MCF 10A (cell line): ENCODE data around the gene SLC8A2. TPM values are rescaled to one million over a fixed set of nuclear protein-coding genes. Genes with fewer than 3 reads are reported as not detected.

Source experiments
- BruUV-seq: library from RNA; stranded (reverse); fragments of 400-500 nt; replicated peaks from 2 replicates; lab custom pipeline; 2021; lab: Mats Ljungman, UMichigan
- CTCF ChIA-PET: fragments of 300-600 bp; sonication (Branson Sonifier 250); formaldehyde crosslinking; extraction: SDS; loops from one replicate; lab custom pipeline; 2021; ENCODE audit warnings: antibody characterized with exemption, inconsistent platforms; lab: Yijun Ruan, JAX
- POLR2A ChIA-PET: fragments of 300-600, 350-650 bp; sonication (Branson Sonifier 250); formaldehyde crosslinking; extraction: SDS; loops from one replicate; lab custom pipeline; 2020; ENCODE audit warnings: antibody characterized with exemption, inconsistent platforms; lab: Yijun Ruan, JAX
- DNase-seq: peaks from one replicate; pipeline ENCODE4 v3.0.0-alpha.2; 2018; ENCODE audit not compliant: unreplicated experiment
- H3K27ac Mint-ChIP-seq: one replicate; pipeline ENCODE4 v1.8.0; 2022; ENCODE audit warnings: mild to moderate bottlenecking, low read depth, mixed read lengths; ENCODE audit not compliant: unreplicated experiment
- H3K27me3 Mint-ChIP-seq: one replicate; pipeline ENCODE4 v1.8.0; 2022; ENCODE audit warnings: mixed read lengths; ENCODE audit not compliant: insufficient read depth, unreplicated experiment
- H3K36me3 Mint-ChIP-seq: one replicate; pipeline ENCODE4 v1.8.0; 2022; ENCODE audit warnings: mild to moderate bottlenecking, moderate library complexity, mixed read lengths; ENCODE audit not compliant: insufficient read depth, unreplicated experiment
- H3K4me1 Mint-ChIP-seq: one replicate; pipeline ENCODE4 v1.8.0; 2022; ENCODE audit warnings: mixed read lengths; ENCODE audit not compliant: insufficient read depth, unreplicated experiment
- H3K4me3 Mint-ChIP-seq: one replicate; pipeline ENCODE4 v1.8.0; 2022; ENCODE audit warnings: mild to moderate bottlenecking, moderate library complexity, mixed read lengths; ENCODE audit not compliant: unreplicated experiment
- H3K9me3 Mint-ChIP-seq: one replicate; pipeline ENCODE4 v1.8.0; 2022; ENCODE audit warnings: mixed read lengths; ENCODE audit not compliant: unreplicated experiment
- intact Hi-C: fragments of 100-400 bp; cut with micrococcal nuclease; formaldehyde crosslinking; loops from 2 replicates; pipeline ENCODE4 v1.14.1; 2022
- total RNA-seq: library from RNA; stranded (reverse); gene quantifications from 2 replicates; pipeline ENCODE4 v1.2.3, GENCODE V29; 2022
- TF ChIP-seq, protein P1 (sequence below): fragments of 200-600 bp; IDR thresholded peaks from one replicate; pipeline ENCODE4 v1.8.0; 2022; ENCODE audit warnings: antibody characterized with exemption, mild to moderate bottlenecking; ENCODE audit not compliant: unreplicated experiment

SLC8A2 gene
- total RNA-seq, 1 experiment from 2014 or later: not detected

DNA sequence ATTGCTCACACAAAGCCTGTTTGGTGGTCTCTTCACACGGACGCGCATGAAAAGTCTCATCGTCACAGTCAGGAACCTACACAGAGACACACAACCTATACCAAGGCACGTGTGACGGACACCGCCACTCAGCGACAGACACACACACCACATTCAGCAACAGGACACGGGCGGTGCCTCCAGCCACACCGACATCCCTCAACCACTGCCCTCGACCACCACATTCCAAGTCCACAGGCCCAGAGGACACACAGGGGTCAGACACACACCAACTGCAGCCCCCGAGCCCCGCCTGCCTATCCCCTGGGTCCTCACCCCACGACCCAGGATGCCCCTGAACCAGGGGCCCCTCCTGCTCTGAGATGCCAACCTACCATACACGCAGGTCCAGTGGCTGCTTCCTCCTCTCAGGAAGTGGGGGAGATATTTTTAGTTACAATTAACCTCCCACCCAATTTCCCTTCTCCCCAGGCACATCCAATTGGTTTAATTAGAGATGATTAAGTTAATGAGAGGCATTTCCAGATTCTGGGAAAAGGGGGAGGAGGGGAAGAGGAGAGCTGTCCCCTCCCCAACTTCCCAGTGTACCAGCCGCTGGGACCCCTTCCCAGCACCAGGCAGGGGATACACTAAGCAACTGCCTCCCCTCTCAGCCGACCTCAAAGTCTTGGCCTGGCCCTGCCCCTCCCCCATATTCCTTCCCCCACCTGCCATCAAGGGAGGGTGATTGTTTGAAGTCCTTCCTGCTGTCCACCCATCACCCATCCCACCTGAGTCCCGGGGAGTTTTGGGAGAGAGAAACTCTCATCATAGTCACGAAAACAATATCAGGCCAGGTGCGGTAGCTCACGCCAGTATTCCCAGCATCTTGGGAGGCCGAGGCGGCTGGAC lies 72.7 kb downstream of the SLC8A2 start:
- no peak overlapping the region for H3K27ac Mint-ChIP-seq
- no TSS peak for BruUV-seq
- H3K27me3 Mint-ChIP-seq: peaks cover 19% of the 10 kb centered on the region
- peaks cover 5% of the 10 kb centered on the region for H3K4me1 Mint-ChIP-seq
- ChIA-PET POLR2A (interaction anchor here (1.2 kb wide), 1 partner anchor 14 kb away, joined by 3 read pairs; no protein-coding TSS in a partner anchor), CTCF (interaction anchor here (1.6 kb wide), 1 partner anchor 8 kb away, joined by 13 read pairs; no protein-coding TSS in a partner anchor)
- no peaks in the 10 kb centered on the region for H3K9me3 Mint-ChIP-seq
- TF ChIP-seq, protein P1, sequence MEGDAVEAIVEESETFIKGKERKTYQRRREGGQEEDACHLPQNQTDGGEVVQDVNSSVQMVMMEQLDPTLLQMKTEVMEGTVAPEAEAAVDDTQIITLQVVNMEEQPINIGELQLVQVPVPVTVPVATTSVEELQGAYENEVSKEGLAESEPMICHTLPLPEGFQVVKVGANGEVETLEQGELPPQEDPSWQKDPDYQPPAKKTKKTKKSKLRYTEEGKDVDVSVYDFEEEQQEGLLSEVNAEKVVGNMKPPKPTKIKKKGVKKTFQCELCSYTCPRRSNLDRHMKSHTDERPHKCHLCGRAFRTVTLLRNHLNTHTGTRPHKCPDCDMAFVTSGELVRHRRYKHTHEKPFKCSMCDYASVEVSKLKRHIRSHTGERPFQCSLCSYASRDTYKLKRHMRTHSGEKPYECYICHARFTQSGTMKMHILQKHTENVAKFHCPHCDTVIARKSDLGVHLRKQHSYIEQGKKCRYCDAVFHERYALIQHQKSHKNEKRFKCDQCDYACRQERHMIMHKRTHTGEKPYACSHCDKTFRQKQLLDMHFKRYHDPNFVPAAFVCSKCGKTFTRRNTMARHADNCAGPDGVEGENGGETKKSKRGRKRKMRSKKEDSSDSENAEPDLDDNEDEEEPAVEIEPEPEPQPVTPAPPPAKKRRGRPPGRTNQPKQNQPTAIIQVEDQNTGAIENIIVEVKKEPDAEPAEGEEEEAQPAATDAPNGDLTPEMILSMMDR: no peak
- intact Hi-C loops: no loop called here
- DNase-seq: no peak
- no peaks in the 10 kb centered on the region for H3K36me3 Mint-ChIP-seq
- H3K4me3 Mint-ChIP-seq: no peak overlapping the region

DNA sequence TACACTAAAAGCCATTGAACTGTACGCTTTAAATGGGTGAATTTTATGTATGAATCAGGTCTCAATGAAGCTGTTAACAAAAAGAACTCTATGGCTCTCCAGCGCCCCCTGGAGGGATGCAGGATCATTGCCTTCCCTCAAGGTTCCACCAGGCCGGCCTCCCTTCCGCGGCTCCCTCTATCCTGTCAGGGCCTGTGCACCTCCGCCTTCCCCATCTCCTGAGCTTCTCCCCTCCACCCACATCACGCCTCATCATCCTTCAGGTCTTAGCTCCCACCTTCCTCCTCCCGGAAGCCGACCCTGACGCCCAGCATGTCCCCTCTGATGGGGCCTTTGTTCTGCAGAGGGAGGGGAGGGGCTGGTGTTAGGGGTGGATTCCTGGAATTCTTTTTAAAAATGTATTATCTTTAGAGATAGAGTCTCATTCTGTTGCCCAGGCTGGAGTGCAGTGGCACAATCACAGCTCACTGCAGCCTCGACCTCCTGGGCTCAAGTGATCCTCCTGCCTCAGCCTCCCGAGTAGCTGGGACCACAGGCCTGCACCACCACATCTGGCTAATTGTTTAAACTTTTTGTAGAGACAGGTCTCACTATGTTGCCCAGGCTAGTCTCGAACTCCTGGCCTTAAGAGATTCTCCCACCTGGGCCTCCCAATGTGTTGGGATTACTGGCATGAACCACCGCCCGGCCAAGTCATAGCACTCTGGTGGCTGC lies 80.0 kb downstream of the SLC8A2 start:
- no TSS peak for BruUV-seq
- H3K4me3 Mint-ChIP-seq: no peak overlapping the region
- peaks cover 9% of the 10 kb centered on the region for H3K4me1 Mint-ChIP-seq
- H3K9me3 Mint-ChIP-seq: no peaks in the 10 kb centered on the region
- peak; percentile 82 for DNase-seq
- CTCF ChIA-PET: interaction anchor here (0.5 to 2.8 kb wide), 36 partner anchors 8 to 1229 kb away, joined by 3 to 36 read pairs (median 4); partner anchors contain the start of gene DHX34
- POLR2A ChIA-PET: interaction anchor here (0.8 to 1.5 kb wide), 7 partner anchors 9 to 108 kb away, joined by 3 to 6 read pairs (median 5); partner anchors contain the start of gene DHX34
- H3K27me3 Mint-ChIP-seq: peaks cover 17% of the 10 kb centered on the region
- H3K27ac Mint-ChIP-seq: no peak overlapping the region
- H3K36me3 Mint-ChIP-seq: no peaks in the 10 kb centered on the region
- TF ChIP-seq, protein P1: peak; percentile 90
- intact Hi-C loops: loop anchor here (1.0 to 2.0 kb wide), 2 partner anchors 95 to 107 kb away; no protein-coding TSS in a partner anchor

DNA sequence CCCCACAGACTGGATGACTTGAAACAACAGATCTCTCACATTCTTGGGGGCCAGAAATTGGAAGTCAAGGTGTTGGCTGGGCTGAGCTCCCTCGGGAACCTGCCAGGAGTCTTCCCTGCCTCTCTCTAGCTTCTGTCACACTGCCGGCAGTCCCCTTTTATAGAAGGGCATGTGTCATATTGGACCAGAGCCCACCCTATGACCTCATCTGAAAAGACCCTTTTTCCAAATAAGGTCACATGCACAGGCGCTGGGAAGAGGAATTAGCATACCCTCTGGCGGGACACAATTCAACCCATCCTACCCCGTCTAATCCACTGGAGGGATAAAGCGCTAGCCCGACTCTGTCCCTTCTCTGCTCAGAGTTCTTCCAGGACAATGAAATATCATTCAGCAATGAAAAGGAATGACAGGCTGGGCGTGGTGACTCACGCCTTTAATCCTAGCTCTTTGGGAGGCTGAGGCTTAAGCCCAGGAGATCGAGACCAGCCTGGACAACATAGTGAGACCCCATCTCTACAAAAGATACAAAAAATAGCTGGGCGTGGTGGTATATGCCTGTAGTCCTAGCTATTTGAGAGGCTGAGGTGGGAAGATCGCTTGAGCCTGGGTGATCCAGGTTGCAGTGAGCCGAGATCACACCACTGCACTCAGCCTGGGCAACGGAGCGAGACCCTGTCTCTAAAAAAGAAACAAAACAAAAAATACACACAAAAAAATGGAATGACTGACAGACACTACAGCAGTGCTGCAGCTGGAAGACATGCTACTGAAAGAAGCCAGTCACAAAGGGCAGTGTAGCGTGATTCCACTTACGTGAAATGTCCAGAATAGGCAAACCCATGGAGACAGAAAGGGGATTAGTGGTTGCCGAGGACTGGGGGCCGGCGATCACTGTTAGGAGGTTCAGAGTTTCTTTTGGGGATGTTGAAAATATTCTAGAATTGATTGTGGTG lies 80.9 kb downstream of the SLC8A2 start:
- ChIA-PET CTCF (interaction anchor here (0.5 to 2.8 kb wide), 38 partner anchors 9 to 1229 kb away, joined by 3 to 36 read pairs (median 4); partner anchors contain the start of gene DHX34), POLR2A (interaction anchor here (0.6 to 1.5 kb wide), 9 partner anchors 10 to 107 kb away, joined by 3 to 6 read pairs (median 4); partner anchors contain the start of gene DHX34)
- TF ChIP-seq, protein P1: no peak
- Mint-ChIP-seq H3K36me3 (no peaks in the 10 kb centered on the region), H3K27me3 (peaks cover 17% of the 10 kb centered on the region), H3K4me1 (peaks cover 9% of the 10 kb centered on the region), H3K9me3 (no peaks in the 10 kb centered on the region), H3K4me3 (no peak overlapping the region), H3K27ac (no peak overlapping the region)
- DNase-seq: no peak
- intact Hi-C loops: loop anchor here (1.0 to 2.0 kb wide), 2 partner anchors 95 to 106 kb away; no protein-coding TSS in a partner anchor
- no TSS peak for BruUV-seq
